Endodermal cell (in vitro differentiated cells): ENCODE measurements around the gene TMEM44. TPM values are rescaled to one million over a fixed set of nuclear protein-coding genes. Genes with fewer than 3 reads are reported as not detected.

Source experiments
- DNase-seq: peaks from one replicate; pipeline ENCODE4 v3.0.0-alpha.2; 2017
- H3K27ac ChIP-seq: 2 replicates; pipeline ENCODE4 v1.5.1; 2013; ENCODE audit warnings: mild to moderate bottlenecking, low read depth, low read length, moderate library complexity
- H3K27me3 ChIP-seq: 2 replicates; pipeline ENCODE4 v1.6.1; 2013; ENCODE audit warnings: mild to moderate bottlenecking, low read length, moderate library complexity; ENCODE audit not compliant: insufficient read depth, control insufficient read depth, poor library complexity, severe bottlenecking
- H3K36me3 ChIP-seq: 2 replicates; pipeline ENCODE4 v1.7.0; 2013; ENCODE audit warnings: mild to moderate bottlenecking, low read length, moderate library complexity; ENCODE audit not compliant: control insufficient read depth, insufficient read depth
- H3K4me1 ChIP-seq: one replicate; pipeline ENCODE4 v1.7.0; 2013; ENCODE audit warnings: low read length; ENCODE audit not compliant: control insufficient read depth, insufficient read depth
- H3K4me3 ChIP-seq: 2 replicates; pipeline ENCODE4 v1.5.1; 2013; ENCODE audit warnings: mild to moderate bottlenecking, low read length, moderate library complexity
- H3K9ac ChIP-seq: 2 replicates; pipeline ENCODE4 v1.6.1; 2013; ENCODE audit warnings: mild to moderate bottlenecking, low read length, moderate library complexity; ENCODE audit not compliant: poor library complexity, severe bottlenecking; ENCODE audit errors: extremely low read depth
- H3K9me3 ChIP-seq: 2 replicates; pipeline ENCODE4 v1.6.1; 2013; ENCODE audit warnings: mild to moderate bottlenecking, low read length, moderate library complexity; ENCODE audit not compliant: control insufficient read depth
- H3K27ac Mint-ChIP-seq: 2 replicates; pipeline ENCODE4 v1.8.0; 2020; ENCODE audit warnings: mixed read lengths
- H3K27me3 Mint-ChIP-seq: 2 replicates; pipeline ENCODE4 v1.8.0; 2021; ENCODE audit warnings: mild to moderate bottlenecking, mixed read lengths; ENCODE audit not compliant: insufficient read depth
- H3K36me3 Mint-ChIP-seq: 2 replicates; pipeline ENCODE4 v1.8.0; 2020; ENCODE audit warnings: low read depth, mixed read lengths
- H3K4me1 Mint-ChIP-seq: 2 replicates; pipeline ENCODE4 v1.8.0; 2020; ENCODE audit warnings: mixed read lengths
- H3K4me3 Mint-ChIP-seq: 2 replicates; pipeline ENCODE4 v1.8.0; 2020; ENCODE audit warnings: mild to moderate bottlenecking, moderate library complexity, mixed read lengths
- H3K9me3 Mint-ChIP-seq: 2 replicates; pipeline ENCODE4 v1.8.0; 2020; ENCODE audit warnings: mild to moderate bottlenecking, mixed read lengths
- CTCF ChIP-seq: fragments of 200-600 bp; sonication (generic); conservative IDR thresholded peaks from 2 replicates; pipeline ENCODE4 v1.5.0; 2021; ENCODE audit warnings: antibody characterized with exemption, mild to moderate bottlenecking
- WGBS, 2 experiments: methylation state at CpG; one replicate each; pipeline versions ENCODE4 v1.1.5 to v1.1.7; 2013; ENCODE audit warnings: missing lambda C conversion rate in 2 of 2, mixed read lengths in 1 of 2; ENCODE audit not compliant: insufficient coverage in 1 of 2, insufficient read length in 1 of 2; 5-methylcytosine and 5-hydroxymethylcytosine counted together
- total RNA-seq, 2 donors: library from RNA; stranded (reverse); fragmentation: NEBNext Ultra II Directional in 1 of 2; extraction: Animal tissue kit (Norgen Biotek cat#: 25700) in 1 of 2; gene quantifications; 2 replicates in 1 of 2; 3 replicates in 1 of 2; pipeline ENCODE4 v1.2.1, GENCODE V29; 2021

TMEM44 gene
- total RNA-seq, 2 donors from 2014 or later: 31.0 to 34.4 TPM

GRCh38 chr3:194579091-194579606 is 54.1 kb downstream of the TMEM44 start:
- Mint-ChIP-seq H3K4me1 (no peaks in the 10 kb centered on the region), H3K4me3 (no peak overlapping the region), H3K36me3 (no peaks in the 10 kb centered on the region), H3K27ac (no peak overlapping the region), H3K27me3 (peaks cover 3% of the 10 kb centered on the region), H3K9me3 (no peaks in the 10 kb centered on the region)
- Histone ChIP-seq H3K4me1 (no peaks in the 10 kb centered on the region), H3K36me3 (no peaks in the 10 kb centered on the region), H3K27me3 (no peaks in the 10 kb centered on the region), H3K9me3 (no peaks in the 10 kb centered on the region), H3K4me3 (no peak overlapping the region), H3K9ac (no peak overlapping the region), H3K27ac (no peak overlapping the region)
- 90 to 93% methylated on average over 7 to 8 of the region's 8 CpGs for WGBS, 2 experiments
- no peak for TF ChIP-seq CTCF
- DNase-seq: no peak

GRCh38 chr3:194577986-194578905 is 55.0 kb downstream of the TMEM44 start:
- peaks cover 4% of the 10 kb centered on the region for H3K4me1 ChIP-seq
- no peak overlapping the region for H3K4me3 ChIP-seq
- Mint-ChIP-seq H3K27ac (no peak overlapping the region), H3K9me3 (no peaks in the 10 kb centered on the region), H3K36me3 (no peaks in the 10 kb centered on the region), H3K27me3 (no peaks in the 10 kb centered on the region), H3K4me1 (peaks cover 5% of the 10 kb centered on the region), H3K4me3 (no peak overlapping the region)
- no peak for TF ChIP-seq CTCF
- no peak for DNase-seq
- H3K9me3 ChIP-seq: no peaks in the 10 kb centered on the region
- 69 to 80% methylated on average over 6 to 9 of the region's 9 CpGs for whole genome bisulfite sequencing, 2 experiments
- no peaks in the 10 kb centered on the region for H3K36me3 ChIP-seq
- H3K9ac ChIP-seq: no peak overlapping the region
- H3K27ac ChIP-seq: no peak overlapping the region
- no peaks in the 10 kb centered on the region for H3K27me3 ChIP-seq

GRCh38 chr3:194575484-194576210 is 57.6 kb downstream of the TMEM44 start:
- no peaks in the 10 kb centered on the region for H3K27me3 ChIP-seq
- no peaks in the 10 kb centered on the region for H3K36me3 ChIP-seq
- H3K9ac ChIP-seq: no peak overlapping the region
- no peak overlapping the region for H3K4me3 ChIP-seq
- peaks cover 30% of the 10 kb centered on the region for H3K4me1 Mint-ChIP-seq
- TF ChIP-seq CTCF: peak; percentile 48
- H3K27ac ChIP-seq: no peak overlapping the region
- no peaks in the 10 kb centered on the region for H3K9me3 Mint-ChIP-seq
- H3K9me3 ChIP-seq: no peaks in the 10 kb centered on the region
- peak; percentile 67 for DNase-seq
- peaks cover 13% of the 10 kb centered on the region for H3K4me1 ChIP-seq
- H3K4me3 Mint-ChIP-seq: no peak overlapping the region
- 91 to 93% methylated on average over 8 to 9 of the region's 9 CpGs for WGBS, 2 experiments
- H3K27ac Mint-ChIP-seq: no peak overlapping the region
- H3K27me3 Mint-ChIP-seq: no peaks in the 10 kb centered on the region
- no peaks in the 10 kb centered on the region for H3K36me3 Mint-ChIP-seq
